ENCODE data around the gene RBMS3.
"Not testable (repeated sequence)": the region's sequence is repeated elsewhere in the genome, so short reads cannot be mapped to it uniquely, and the experiment has no call there.

RBMS3 gene

GRCh38 chr3:29280404-29281093 is at the start of gene RBMS3:
TSS of gene RBMS3 (plus strand) at chr3:29281071.
- DNase-seq (ENCODE audit: low read depth) = no peak

DNA sequence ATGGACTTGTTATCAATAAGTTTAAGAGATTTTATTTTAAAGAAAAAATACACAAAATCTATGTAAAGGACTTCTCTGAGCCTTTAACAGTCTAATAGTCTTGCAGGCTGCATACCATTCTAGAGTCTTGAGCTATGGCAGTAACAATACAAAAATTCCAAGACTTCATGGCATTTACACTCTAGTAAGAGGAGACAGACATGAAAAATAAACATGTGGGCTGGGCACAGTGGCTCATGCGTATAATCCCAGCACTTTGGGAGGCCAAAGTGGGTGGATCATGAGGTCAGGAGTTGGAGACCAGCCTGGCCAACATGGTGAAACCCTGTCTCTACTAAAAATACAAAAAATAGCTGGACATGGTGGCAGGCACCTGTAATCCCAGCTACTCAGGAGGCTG is 47.7 kb upstream of the RBMS3 start:
- DNase-seq (ENCODE audit: low read depth) = not testable (repeated sequence)

GRCh38 chr3:29236146-29236840 is 44.6 kb upstream of the RBMS3 start:
- no peak for DNase-seq (ENCODE audit: low read depth)

DNA sequence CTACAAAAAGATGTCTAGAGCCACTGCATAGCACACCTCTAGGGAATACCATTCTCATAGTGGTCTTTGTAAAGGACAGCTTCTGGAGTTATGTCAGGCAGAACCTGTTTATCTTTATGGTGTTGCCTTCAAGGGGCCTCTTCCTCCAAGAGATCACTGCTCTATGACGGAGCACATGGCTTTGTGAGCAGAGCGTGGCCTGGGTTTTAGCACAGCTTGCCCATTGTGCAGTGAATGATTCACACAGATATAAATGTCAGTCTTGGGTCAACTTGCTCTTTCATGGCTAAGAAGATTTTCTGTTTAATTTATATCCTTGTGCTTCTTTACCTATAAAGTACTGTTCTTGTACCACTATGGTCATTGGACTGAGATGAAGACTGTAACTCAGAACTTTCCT is 41.5 kb upstream of the RBMS3 start:
- DNase-seq (ENCODE audit: low read depth) = no peak

GRCh38 chr3:29240248-29240647 is 40.6 kb upstream of the RBMS3 start:
- DNase-seq (ENCODE audit: low read depth) = no peak

- no peak for DNase-seq (ENCODE audit: low read depth)
Measured at GRCh38 chr3:29240887-29241286, 40.0 kb upstream of the RBMS3 start.

- no peak for DNase-seq (ENCODE audit: low read depth)
Measured at GRCh38 chr3:29241855-29242254, 39.0 kb upstream of the RBMS3 start.

DNA sequence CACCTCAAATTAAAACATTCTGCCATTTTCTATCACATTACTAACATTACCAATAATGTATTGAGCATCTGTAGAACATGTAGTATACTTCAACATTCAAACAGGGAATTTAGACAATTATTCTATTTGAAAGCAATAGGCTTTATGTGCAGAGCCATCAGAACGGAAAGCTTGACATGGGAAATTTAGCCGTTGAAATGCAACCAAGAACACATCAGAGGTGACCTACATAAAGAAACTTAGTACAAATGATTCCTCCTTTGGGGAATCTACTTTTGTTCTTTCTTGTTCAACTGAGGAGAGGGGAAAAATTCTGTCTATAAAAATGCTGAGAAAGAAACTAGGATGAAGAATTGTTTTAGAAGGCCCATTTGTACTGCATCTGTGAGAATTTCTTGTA is 38.6 kb upstream of the RBMS3 start:
- DNase-seq (ENCODE audit: low read depth) = no peak

DNA sequence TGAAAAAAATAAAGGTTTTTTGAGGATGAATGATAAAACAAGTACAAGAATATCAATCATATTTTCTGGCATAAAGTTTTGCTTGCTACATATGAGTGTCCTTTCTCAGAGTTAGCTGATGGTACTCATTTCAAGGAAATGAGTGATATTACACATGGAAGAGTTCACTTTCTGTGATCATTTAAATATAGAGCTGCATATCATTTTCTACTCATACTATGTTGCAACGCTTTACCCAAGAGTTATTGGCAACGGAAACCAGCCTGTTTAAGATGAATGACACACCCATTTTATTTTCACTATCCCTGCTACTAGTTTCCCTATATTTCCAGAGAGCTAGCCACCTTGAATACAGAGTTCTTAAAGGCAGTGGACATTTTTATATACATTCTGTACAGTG is 35.4 kb upstream of the RBMS3 start:
- DNase-seq (ENCODE audit: low read depth) = no peak

DNA sequence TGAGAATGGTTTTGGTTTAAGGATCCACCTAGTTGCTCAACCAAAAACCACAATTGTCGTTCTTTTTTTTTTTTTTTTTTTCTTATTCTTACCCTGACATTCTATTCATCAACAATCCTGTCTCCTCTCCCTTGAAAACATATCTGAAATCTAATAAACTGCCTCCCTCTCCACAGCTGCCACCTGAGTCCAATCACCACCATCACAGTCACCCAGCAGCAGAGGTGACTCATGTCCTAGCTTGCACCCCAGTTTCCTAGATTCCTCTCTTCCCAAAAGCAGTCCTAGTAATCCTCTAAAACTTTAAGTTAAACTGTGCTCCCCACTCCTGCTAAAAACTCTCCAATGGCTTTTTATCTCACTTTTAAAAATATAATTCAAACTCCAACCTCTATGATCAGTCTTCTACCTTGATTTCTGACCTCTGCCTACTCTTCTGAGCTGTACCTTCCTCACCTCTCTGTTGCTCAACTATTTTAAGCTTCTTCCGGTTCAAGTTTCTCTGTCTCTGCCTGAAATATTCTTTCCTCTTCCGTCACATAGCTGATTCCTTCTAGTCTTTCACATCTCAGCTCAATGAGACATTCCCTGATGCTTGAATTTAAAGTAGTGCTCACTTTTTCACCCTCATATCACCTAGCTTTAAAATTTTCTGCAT is 33.7 kb upstream of the RBMS3 start:
- DNase-seq (ENCODE audit: low read depth) = no peak

GRCh38 chr3:29249829-29250345 is 31.0 kb upstream of the RBMS3 start:
- no peak for DNase-seq (ENCODE audit: low read depth)

DNA sequence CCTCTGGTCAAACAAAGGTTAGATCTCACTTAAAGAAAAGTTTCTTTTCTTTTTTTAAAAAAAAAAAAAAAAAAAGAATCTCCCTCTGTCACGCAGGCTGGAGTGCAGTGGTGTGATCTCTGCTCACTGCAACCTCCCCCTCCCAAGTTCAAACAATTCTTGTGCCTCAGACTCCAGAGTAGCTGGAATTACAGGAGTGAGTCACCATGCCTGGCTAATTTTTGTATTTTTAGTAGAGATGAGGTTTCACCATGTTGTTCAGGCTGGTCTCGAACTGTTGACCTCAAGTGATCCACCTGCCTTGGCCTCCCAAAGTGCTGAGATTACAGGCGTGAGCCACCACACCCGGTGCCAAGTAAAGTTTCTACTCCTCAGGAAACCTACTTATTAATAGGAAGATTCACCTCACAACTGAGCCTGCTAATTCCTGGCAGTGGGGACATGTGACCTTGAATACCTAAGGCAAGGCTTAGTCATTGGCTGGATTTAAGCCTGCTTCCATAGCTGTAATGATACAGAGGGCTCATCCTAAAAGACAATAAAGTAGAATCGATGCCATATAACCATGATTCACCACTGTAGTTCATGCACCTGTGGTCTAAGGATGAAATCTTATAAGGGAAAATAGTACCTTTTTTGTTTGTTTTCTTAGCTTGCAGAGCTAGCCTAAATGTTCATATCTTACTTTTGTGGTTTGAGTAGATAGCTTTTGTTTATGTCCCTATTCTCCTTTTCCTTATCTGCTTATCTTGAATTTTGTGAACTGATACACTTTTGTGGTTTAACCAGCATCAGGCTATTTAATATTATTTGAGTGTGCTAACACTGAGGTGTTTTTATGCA is 24.8 kb upstream of the RBMS3 start:
- no peak for DNase-seq (ENCODE audit: low read depth)

GRCh38 chr3:29258161-29258560 is 22.7 kb upstream of the RBMS3 start:
- DNase-seq (ENCODE audit: low read depth) = no peak

- no peak for DNase-seq (ENCODE audit: low read depth)
Measured at GRCh38 chr3:29261119-29261518, 19.8 kb upstream of the RBMS3 start.

- no peak for DNase-seq (ENCODE audit: low read depth)
Measured at GRCh38 chr3:29263476-29263875, 17.4 kb upstream of the RBMS3 start.

- DNase-seq (ENCODE audit: low read depth) = no peak
Measured at GRCh38 chr3:29265509-29266072, 15.3 kb upstream of the RBMS3 start.

DNA sequence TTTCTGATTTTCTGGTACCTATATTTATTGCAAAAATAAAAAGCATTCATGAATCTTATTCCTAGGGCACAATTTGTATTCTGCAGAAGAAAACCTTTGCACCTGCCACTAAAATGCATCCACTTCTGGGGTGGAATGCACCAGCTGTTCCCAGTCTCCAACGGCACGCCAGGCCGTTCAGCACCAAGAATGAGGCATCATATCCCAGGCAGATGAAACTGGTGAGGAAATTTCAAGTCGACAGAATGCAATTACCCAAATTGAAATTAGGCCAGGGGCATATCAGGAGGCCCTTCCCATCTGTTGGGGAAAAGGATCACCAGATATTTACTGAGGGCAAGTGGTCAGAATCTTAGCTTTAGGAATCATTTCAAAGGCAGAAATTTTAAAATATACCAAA is 13.6 kb upstream of the RBMS3 start:
- no peak for DNase-seq (ENCODE audit: low read depth)

GRCh38 chr3:29268651-29269050 is 12.2 kb upstream of the RBMS3 start:
- no peak for DNase-seq (ENCODE audit: low read depth)

DNA sequence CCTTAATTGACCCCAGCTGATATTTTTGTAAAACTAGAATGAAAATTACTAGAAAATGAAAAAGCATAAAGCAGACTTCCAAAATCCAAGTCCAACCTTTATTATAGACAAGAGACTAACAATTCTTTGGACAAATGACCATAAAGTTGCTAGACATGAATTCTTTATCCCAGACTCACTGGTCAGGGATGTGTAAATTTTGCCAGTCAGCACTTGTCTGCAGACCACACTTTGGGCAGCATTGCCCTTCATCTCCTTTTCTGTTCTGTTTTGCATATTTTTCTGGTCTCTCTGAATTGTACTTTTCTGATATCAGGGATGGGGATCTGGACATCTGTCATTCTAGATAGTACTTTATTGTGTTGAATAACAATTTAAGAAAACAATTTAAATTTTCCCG is 10.1 kb upstream of the RBMS3 start:
- no peak for DNase-seq (ENCODE audit: low read depth)

DNA sequence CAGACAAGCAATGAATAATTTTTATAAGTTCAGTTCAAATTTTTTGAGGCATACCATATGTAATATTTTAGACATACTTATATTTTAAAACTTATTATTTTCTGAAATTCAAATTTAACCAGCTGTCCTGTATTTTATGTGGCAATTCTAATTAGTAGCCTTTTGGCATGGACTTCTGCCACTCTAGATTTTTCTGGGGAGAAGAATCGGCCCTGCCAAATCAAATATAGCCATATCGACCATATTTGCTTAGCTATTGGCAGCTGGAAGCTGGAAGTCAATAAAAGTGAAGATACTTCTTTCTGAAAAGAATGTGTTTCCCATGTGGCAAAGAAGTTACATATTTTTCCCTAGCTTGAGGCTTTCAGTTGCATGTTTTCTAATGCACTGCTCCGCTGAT is 9.4 kb upstream of the RBMS3 start:
- DNase-seq (ENCODE audit: low read depth) = no peak

- DNase-seq (ENCODE audit: low read depth) = no peak
Measured at GRCh38 chr3:29274667-29275066, 6.2 kb upstream of the RBMS3 start.

DNA sequence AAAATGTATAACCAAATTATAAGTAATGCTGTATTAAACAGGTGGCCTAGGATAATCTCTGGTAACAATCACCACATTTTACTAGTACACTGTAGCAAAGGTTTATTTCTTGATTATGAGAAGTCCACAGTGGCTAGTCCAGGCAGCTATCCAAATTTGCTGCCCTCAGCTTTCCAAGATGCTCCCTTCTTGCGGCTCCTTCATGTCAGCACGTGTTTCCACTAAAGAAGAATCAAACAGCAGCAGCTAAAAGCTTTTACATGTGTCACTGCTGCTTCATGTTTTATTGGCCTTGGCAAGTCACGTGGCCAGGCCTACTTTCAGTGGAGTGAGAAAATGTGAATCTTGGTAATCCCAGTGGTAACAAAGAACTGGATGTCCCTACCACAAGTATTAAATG is 5.6 kb upstream of the RBMS3 start:
- no peak for DNase-seq (ENCODE audit: low read depth)

Measured in T-helper 22 cell (primary cell).